ENCODE data around the gene ABCA5. TPM values are rescaled to one million over a fixed set of nuclear protein-coding genes. Genes with fewer than 3 reads are reported as not detected.
A peak's percentile ranks its signal among the peaks of the same experiment; 100 is the strongest.

ABCA5 gene
- total RNA-seq, 1 donor from 2014 or later, result 7.7 TPM

DNA sequence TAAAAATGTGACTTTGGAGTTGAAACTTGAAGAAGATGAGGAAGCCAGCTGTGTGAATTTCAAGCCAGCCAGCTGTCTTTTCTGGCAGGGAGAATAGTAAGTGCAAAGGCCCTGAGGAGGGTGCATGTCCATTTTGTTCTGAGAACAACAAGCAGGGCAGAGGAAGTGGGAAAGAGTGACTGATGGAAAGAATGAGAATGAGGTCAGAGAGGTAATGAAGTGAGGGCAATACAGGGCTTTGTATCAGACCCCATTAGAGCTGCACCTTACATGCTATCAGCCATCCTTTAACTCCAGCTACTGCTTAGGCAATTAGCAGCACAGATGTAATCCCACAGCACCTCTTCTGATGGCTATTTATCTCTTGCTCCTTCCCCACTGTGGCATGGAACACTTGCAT lies 34.2 kb upstream of the ABCA5 start:
- H3K4me3 Mint-ChIP-seq (ENCODE audit: unreplicated experiment), result no peak overlapping the region
- H3K4me1 Mint-ChIP-seq (ENCODE audit: low read depth), result no peaks in the 10 kb centered on the region
- no peaks in the 10 kb centered on the region for H3K36me3 Mint-ChIP-seq (ENCODE audit: low read depth)
- no peaks in the 10 kb centered on the region for H3K27me3 Mint-ChIP-seq (ENCODE audit: low read depth)
- no peaks in the 10 kb centered on the region for H3K9me3 Mint-ChIP-seq (ENCODE audit: low read depth)
- no peak for DNase-seq (ENCODE audit: low spot score)
- TF ChIP-seq CTCF (IDR thresholded peaks at IDR 0.05), result no peak
- no peak overlapping the region for H3K27ac Mint-ChIP-seq (ENCODE audit: unreplicated experiment)

DNA sequence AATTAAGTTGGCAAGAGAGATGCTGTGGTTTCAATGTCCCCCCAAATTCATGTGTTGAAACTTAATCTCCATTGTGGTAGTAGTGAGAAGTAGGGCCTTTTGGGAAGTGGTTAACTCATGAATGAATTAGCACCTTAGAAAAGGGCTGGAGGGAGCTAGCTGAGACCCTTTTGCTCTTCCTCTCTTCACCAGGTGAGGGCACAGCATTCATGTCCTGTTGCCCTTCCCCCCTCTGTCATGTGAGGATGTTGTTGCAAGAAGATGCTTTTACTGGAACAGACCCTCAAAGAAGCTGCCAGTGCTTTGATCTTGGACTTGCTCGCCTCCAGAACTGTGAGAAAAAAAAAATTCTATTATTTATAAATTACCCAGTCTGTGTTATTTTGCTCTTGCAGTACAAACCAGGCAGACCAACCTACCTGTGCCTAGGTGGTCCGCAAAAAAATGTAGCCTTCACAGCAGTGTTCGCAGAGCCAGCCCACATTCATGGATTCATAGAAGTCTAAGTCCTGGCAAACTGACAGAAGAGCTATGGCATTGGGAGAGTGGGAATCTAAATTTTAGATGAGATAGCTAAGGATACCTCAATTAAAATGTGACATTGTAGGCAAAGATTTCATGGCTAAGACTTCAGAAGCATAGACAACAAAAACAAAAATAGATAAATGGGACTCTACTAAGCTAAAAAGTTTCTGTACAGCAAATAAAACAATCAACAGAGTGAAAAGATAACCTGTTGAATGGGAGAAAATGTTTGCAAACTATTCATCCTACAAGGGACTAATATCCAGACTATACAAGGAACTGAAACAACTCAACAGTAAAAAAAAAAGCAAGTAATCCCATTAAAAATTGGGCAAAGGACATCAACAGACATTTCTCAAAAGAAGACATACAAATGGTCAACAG lies 32.0 kb upstream of the ABCA5 start:
- no peaks in the 10 kb centered on the region for H3K9me3 Mint-ChIP-seq (ENCODE audit: low read depth)
- peaks cover 2% of the 10 kb centered on the region for H3K27me3 Mint-ChIP-seq (ENCODE audit: low read depth)
- peak; percentile 20 for TF ChIP-seq CTCF (IDR thresholded peaks at IDR 0.05)
- H3K4me1 Mint-ChIP-seq (ENCODE audit: low read depth), result no peaks in the 10 kb centered on the region
- no peak overlapping the region for H3K4me3 Mint-ChIP-seq (ENCODE audit: unreplicated experiment)
- H3K27ac Mint-ChIP-seq (ENCODE audit: unreplicated experiment), result no peak overlapping the region
- no peaks in the 10 kb centered on the region for H3K36me3 Mint-ChIP-seq (ENCODE audit: low read depth)
- DNase-seq (ENCODE audit: low spot score), result no peak

DNA sequence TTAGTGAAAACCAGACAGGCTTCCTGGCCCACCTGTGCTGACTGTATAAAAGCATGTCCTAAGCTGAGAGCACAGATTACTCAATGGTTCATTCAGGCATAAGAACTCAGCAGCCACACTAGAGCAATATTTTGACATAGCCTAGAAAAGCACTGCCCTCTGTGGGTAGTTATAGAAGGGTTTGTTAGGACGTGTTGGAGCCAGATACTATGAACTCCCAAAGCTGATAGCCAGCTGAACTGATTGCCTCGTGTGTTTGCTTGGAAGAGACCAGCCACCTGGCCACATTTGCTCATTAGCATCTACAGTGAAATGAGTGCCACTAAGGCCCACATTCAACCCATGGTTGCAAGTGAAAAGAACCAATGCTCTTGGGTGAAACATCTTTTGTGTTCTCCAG lies 30.8 kb upstream of the ABCA5 start:
- H3K36me3 Mint-ChIP-seq (ENCODE audit: low read depth), result no peaks in the 10 kb centered on the region
- no peak for TF ChIP-seq CTCF (IDR thresholded peaks at IDR 0.05)
- H3K27ac Mint-ChIP-seq (ENCODE audit: unreplicated experiment), result no peak overlapping the region
- peaks cover 4% of the 10 kb centered on the region for H3K27me3 Mint-ChIP-seq (ENCODE audit: low read depth)
- no peak for DNase-seq (ENCODE audit: low spot score)
- no peaks in the 10 kb centered on the region for H3K4me1 Mint-ChIP-seq (ENCODE audit: low read depth)
- no peaks in the 10 kb centered on the region for H3K9me3 Mint-ChIP-seq (ENCODE audit: low read depth)
- no peak overlapping the region for H3K4me3 Mint-ChIP-seq (ENCODE audit: unreplicated experiment)

DNA sequence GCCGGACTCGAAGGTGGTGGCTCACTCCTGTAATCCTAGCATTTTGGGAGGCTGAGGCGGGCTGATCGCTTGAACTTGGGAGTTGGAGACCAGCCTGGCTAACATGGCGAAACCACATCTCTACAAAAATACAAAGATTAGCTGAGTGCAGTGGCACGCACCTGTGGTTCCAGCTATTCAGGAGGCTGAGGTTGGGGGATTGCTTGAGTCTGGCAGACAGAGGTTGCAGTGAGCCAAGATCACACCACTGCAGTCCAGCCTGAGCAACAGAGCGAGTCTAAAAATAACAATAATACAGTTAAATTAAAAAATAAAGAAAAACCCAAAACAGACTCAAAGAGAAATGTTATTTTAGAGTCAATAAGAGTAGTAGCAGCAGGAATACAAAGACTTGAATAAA lies 29.7 kb upstream of the ABCA5 start:
- Mint-ChIP-seq H3K27me3 (ENCODE audit: low read depth) (peaks cover 10% of the 10 kb centered on the region), H3K27ac (ENCODE audit: unreplicated experiment) (no peak overlapping the region)

DNA sequence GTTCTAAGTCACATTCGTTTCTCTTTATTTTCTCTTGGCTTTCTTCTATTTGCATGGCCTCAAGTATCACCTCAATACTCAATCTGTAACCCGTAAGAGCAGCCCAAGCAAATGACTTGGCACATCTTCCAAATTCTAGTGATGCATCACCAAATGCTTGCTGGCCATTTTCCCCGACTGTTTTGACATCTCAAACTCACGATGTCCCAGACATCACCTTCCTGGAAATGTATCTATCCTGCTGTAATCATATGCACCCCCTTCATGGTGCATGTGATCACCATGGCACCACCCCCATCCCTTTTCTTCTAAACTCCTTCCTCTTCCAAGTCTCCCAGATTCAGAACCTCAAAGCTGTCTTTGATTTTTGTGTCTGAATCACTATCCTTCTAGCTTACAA lies 24.0 kb upstream of the ABCA5 start:
- no peak for TF ChIP-seq CTCF (IDR thresholded peaks at IDR 0.05)
- peaks cover 10% of the 10 kb centered on the region for H3K27me3 Mint-ChIP-seq (ENCODE audit: low read depth)
- H3K36me3 Mint-ChIP-seq (ENCODE audit: low read depth), result no peaks in the 10 kb centered on the region
- no peaks in the 10 kb centered on the region for H3K4me1 Mint-ChIP-seq (ENCODE audit: low read depth)
- H3K4me3 Mint-ChIP-seq (ENCODE audit: unreplicated experiment), result no peak overlapping the region
- H3K9me3 Mint-ChIP-seq (ENCODE audit: low read depth), result no peaks in the 10 kb centered on the region
- H3K27ac Mint-ChIP-seq (ENCODE audit: unreplicated experiment), result no peak overlapping the region
- DNase-seq (ENCODE audit: low spot score), result no peak

More for the DNA sequence above, 29.7 kb upstream of the ABCA5 start:
- TF ChIP-seq CTCF (IDR thresholded peaks at IDR 0.05), result no peak
- Mint-ChIP-seq H3K9me3 (ENCODE audit: low read depth) (no peaks in the 10 kb centered on the region), H3K4me1 (ENCODE audit: low read depth) (no peaks in the 10 kb centered on the region), H3K36me3 (ENCODE audit: low read depth) (no peaks in the 10 kb centered on the region), H3K4me3 (ENCODE audit: unreplicated experiment) (no peak overlapping the region)
- no peak for DNase-seq (ENCODE audit: low spot score)

Data from chondrocyte (in vitro differentiated cells).